T-cell (primary cell): ENCODE results near the gene RAB33B. TPM values are rescaled to one million over a fixed set of nuclear protein-coding genes. Genes with fewer than 3 reads are reported as not detected.
A peak's percentile ranks its signal among the peaks of the same experiment; 100 is the strongest.

ENCODE experiments used
- ATAC-seq, 4 experiments: fragments of 200-7000 bp in 3 of 4; fragments of 150-1000 bp in 1 of 4; cut with Tn5 transposase; replicated peaks in 1 of 4; 1 replicate in 3 of 4; 2 replicates in 1 of 4; pipeline ENCODE4 v1.10.0; 2021; ENCODE audit warnings: moderate library complexity in 3 of 4, mild to moderate bottlenecking in 2 of 4, moderate number of reproducible peaks in 1 of 4
- CTCF ChIA-PET, 2 donors: fragments of 300-600 bp; sonication (Branson Sonifier 250); formaldehyde crosslinking; loops; one replicate each; lab custom pipeline; 2022; ENCODE audit warnings: antibody characterized with exemption in 2 of 2; lab: Charles Lee
- POLR2A ChIA-PET, 2 donors: fragments of 300-600 bp; sonication (Branson Sonifier 250); formaldehyde crosslinking; loops; one replicate each; lab custom pipeline; 2022; ENCODE audit warnings: antibody characterized with exemption in 2 of 2; lab: Charles Lee
- DNase-seq, 35 experiments: peaks; one replicate each; pipeline versions ENCODE4 v3.0.0 to v3.0.0-alpha.2; 2013 to 2023
- H3K27ac ChIP-seq: one replicate; pipeline ENCODE4 v1.5.1; 2013; ENCODE audit warnings: low read length
- H3K27me3 ChIP-seq, 2 experiments: replicated peaks in 1 of 2; 1 replicate in 1 of 2; 2 replicates in 1 of 2; pipeline versions ENCODE4 v1.6.1 to v1.7.0; 2013; ENCODE audit warnings: low read length in 1 of 2, mixed read lengths in 1 of 2; ENCODE audit not compliant: control insufficient read depth in 2 of 2, insufficient read depth in 2 of 2; ENCODE audit errors: extremely low read depth in 1 of 2
- H3K36me3 ChIP-seq, 2 donors: 1 replicate in 1 of 2; 2 replicates in 1 of 2; pipeline versions ENCODE4 v1.6.1 to v1.7.0; 2013; ENCODE audit warnings: low read length in 1 of 2; ENCODE audit not compliant: control insufficient read depth in 2 of 2, insufficient read depth in 1 of 2; ENCODE audit errors: extremely low read depth in 1 of 2
- H3K4me1 ChIP-seq, 2 experiments: 1 replicate in 1 of 2; 2 replicates in 1 of 2; pipeline versions ENCODE4 v1.6.1 to v1.7.0; 2013; ENCODE audit warnings: low read length in 2 of 2, mixed read lengths in 1 of 2; ENCODE audit not compliant: insufficient read depth in 2 of 2, control insufficient read depth in 1 of 2; ENCODE audit errors: extremely low read depth in 1 of 2
- H3K4me3 ChIP-seq, 2 donors: 1 replicate in 1 of 2; 2 replicates in 1 of 2; pipeline versions ENCODE4 v1.5.1 to v1.7.0; 2013; ENCODE audit warnings: mild to moderate bottlenecking in 2 of 2, low read length in 1 of 2, moderate library complexity in 1 of 2; ENCODE audit not compliant: control insufficient read depth in 1 of 2; ENCODE audit errors: extremely low read depth in 1 of 2
- H3K9me3 ChIP-seq: 2 replicates; pipeline ENCODE4 v1.7.0; 2013
- H3K27ac Mint-ChIP-seq, 2 donors: one replicate each; pipeline ENCODE4 v1.8.0; 2020 to 2021; ENCODE audit warnings: mild to moderate bottlenecking in 2 of 2, mixed read lengths in 2 of 2
- H3K27me3 Mint-ChIP-seq, 2 donors: one replicate each; pipeline ENCODE4 v1.8.0; 2021 to 2022; ENCODE audit warnings: mixed read lengths in 2 of 2
- H3K36me3 Mint-ChIP-seq: one replicate; pipeline ENCODE4 v1.8.0; 2021; ENCODE audit warnings: mixed read lengths
- H3K4me1 Mint-ChIP-seq, 3 donors: one replicate each; pipeline ENCODE4 v1.8.0; 2020 to 2022; ENCODE audit warnings: mixed read lengths in 3 of 3, mild to moderate bottlenecking in 1 of 3
- H3K4me3 Mint-ChIP-seq, 3 donors: one replicate each; pipeline ENCODE4 v1.8.0; 2020 to 2022; ENCODE audit warnings: mild to moderate bottlenecking in 3 of 3, mixed read lengths in 3 of 3, moderate library complexity in 3 of 3
- H3K9me3 Mint-ChIP-seq, 3 donors: one replicate each; pipeline ENCODE4 v1.8.0; 2020 to 2022; ENCODE audit warnings: mixed read lengths in 3 of 3
- WGBS: methylation state at CpG from one replicate; pipeline ENCODE4 v1.1.5; 2013; ENCODE audit warnings: missing lambda C conversion rate; ENCODE audit not compliant: insufficient coverage; 5-methylcytosine and 5-hydroxymethylcytosine counted together
- total RNA-seq, 35 experiments: library from RNA in 6 of 35; stranded (reverse) in 6 of 35; fragments of 120-200 nt in 1 of 35; gene quantifications; one replicate each; pipeline versions ENCODE4 v1.2.1 to v1.2.4 and lab custom pipeline; 2013 to 2026

RAB33B gene
- total RNA-seq, 5 donors from 2014 or later (not counting 1 experiment from before 2014, with no cell fraction given), result 11.9 to 17.9 (median 12.8) TPM

GRCh38 chr4:139524062-139524631 is 70.2 kb downstream of the RAB33B start:
- peaks cover 0 to 5% of the 10 kb centered on the region in 2 donors for H3K36me3 ChIP-seq
- no peaks in the 10 kb centered on the region for H3K27me3 Mint-ChIP-seq
- no peak overlapping the region for H3K4me3 ChIP-seq
- H3K9me3 Mint-ChIP-seq, result no peaks in the 10 kb centered on the region
- ATAC-seq (no peak), DNase-seq (no peak)
- H3K9me3 ChIP-seq, result no peaks in the 10 kb centered on the region
- H3K27ac ChIP-seq, result no peak overlapping the region
- CTCF ChIA-PET, result no interaction called here
- H3K27ac Mint-ChIP-seq, result no peak overlapping the region
- POLR2A ChIA-PET, result interaction anchor here in 1 of 2 donors (0.9 kb wide), 1 partner anchor 163 kb away, joined by 3 read pairs; no protein-coding TSS in a partner anchor
- no peaks in the 10 kb centered on the region for H3K27me3 ChIP-seq
- no peak overlapping the region for H3K4me3 Mint-ChIP-seq
- peaks cover 6 to 20% (median 18%) of the 10 kb centered on the region in 3 donors for H3K4me1 Mint-ChIP-seq
- peaks cover 39% of the 10 kb centered on the region for H3K36me3 Mint-ChIP-seq
- 87% methylated on average over 2 of the region's 4 CpGs for WGBS
- peaks cover 2 to 23% of the 10 kb centered on the region in 2 experiments for H3K4me1 ChIP-seq

GRCh38 chr4:139525414-139525813 is 71.5 kb downstream of the RAB33B start:
- no peak overlapping the region for H3K4me3 Mint-ChIP-seq
- ChIA-PET CTCF (no interaction called here), POLR2A (interaction anchor here in 1 of 2 donors (0.6 kb wide), 1 partner anchor 54 kb away, joined by 12 read pairs; no protein-coding TSS in a partner anchor)
- Histone ChIP-seq H3K27me3 (no peaks in the 10 kb centered on the region), H3K4me1 (peaks cover 2 to 23% of the 10 kb centered on the region in 2 experiments), H3K9me3 (no peaks in the 10 kb centered on the region), H3K4me3 (no peak overlapping the region), H3K36me3 (peaks cover 0 to 5% of the 10 kb centered on the region in 2 donors), H3K27ac (no peak overlapping the region)
- DNase-seq (peak in 1 of 35 experiments; percentile 21), ATAC-seq (peak in 2 of 4 experiments; percentile 35 to 39)
- peaks cover 6 to 20% (median 18%) of the 10 kb centered on the region in 3 donors for H3K4me1 Mint-ChIP-seq
- peaks cover 36% of the 10 kb centered on the region for H3K36me3 Mint-ChIP-seq
- no peaks in the 10 kb centered on the region for H3K27me3 Mint-ChIP-seq
- H3K27ac Mint-ChIP-seq, result peak overlapping the region in 1 of 2 donors; percentile 36
- WGBS, result no CpG with 5 or more reads among the region's 2 CpGs
- H3K9me3 Mint-ChIP-seq, result no peaks in the 10 kb centered on the region

Other genes starting within 250 kb of the RAB33B start
- gene MGARP, start 173.9 kb upstream of the RAB33B start, total RNA-seq, result under 1 TPM in 4 of 5 donors, not detected in 1; 0.25 to 0.61 (median 0.39) TPM
- 10 to 100 TPM; 45.1 to 64.0 (median 50.7) TPM for gene NAA15, start 152.6 kb upstream of the RAB33B start, total RNA-seq
- gene NDUFC1, start 151.6 kb upstream of the RAB33B start, total RNA-seq, result 10 to 100 TPM; 19.6 to 29.1 (median 26.8) TPM
- 10 to 100 TPM in 3 of 5 donors, 1 to 10 TPM in 2; 6.5 to 17.5 (median 10.3) TPM for gene SETD7, start 102.1 kb downstream of the RAB33B start, total RNA-seq
- 1 to 10 TPM; 1.9 to 6.2 (median 3.1) TPM for gene MGST2, start 211.7 kb downstream of the RAB33B start, total RNA-seq